A673 (cell line): ENCODE data around the gene TMEM74B.

Source experiments
- EZH2 ChIP-seq: fragments of 200-600 bp; sonication (generic); IDR thresholded peaks from 2 replicates; pipeline ENCODE4 v1.6.1; 2017; ENCODE audit warnings: borderline replicate concordance, low read depth, mild to moderate bottlenecking, mixed read lengths, antibody characterized with exemption, low read length; ENCODE audit not compliant: poor library complexity, severe bottlenecking
- TF ChIP-seq, protein P1 (sequence below): fragments of 300-800, 200-600 bp; sonication (generic); conservative IDR thresholded peaks from 2 replicates; pipeline ENCODE4 v1.5.1; 2017; ENCODE audit warnings: low read depth, mild to moderate bottlenecking, antibody characterized with exemption, low read length, moderate library complexity, mixed read lengths

DNA sequence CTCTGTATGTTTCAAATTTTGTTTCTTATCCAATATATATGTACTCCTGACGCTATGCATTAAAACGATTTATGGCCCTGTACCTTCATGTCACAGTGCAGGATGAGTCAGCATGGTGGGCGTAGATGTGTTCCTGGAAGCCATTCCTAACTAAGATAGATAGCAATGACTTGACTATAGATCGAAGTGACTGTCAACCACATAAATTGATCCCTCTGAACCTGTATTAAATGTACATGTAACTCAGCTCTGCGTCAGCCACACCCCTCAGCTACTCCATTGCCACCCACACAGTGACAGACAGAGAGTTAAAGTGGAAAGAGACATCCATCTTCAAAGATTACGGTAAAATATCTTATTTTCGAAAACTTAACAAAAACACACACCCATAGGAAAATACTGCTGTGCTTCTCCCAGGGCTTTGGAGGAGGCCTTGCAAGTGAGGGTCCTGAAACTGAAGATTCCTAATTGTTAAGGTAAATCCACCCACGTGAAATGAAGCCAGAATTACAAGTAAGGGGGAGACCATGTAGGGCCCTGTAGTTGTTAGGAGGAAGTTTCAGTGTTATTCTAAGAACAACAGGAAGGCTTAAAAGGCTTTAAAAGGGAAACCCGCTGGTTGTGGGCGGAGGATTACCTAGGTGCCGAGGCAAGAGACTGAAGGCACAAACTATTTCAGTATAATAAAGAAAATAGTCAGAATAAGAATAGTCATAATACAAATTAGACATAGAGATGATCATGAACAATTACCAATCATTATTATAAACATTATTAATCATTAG lies 30.8 kb upstream of the TMEM74B start:
- TF ChIP-seq, protein P1, sequence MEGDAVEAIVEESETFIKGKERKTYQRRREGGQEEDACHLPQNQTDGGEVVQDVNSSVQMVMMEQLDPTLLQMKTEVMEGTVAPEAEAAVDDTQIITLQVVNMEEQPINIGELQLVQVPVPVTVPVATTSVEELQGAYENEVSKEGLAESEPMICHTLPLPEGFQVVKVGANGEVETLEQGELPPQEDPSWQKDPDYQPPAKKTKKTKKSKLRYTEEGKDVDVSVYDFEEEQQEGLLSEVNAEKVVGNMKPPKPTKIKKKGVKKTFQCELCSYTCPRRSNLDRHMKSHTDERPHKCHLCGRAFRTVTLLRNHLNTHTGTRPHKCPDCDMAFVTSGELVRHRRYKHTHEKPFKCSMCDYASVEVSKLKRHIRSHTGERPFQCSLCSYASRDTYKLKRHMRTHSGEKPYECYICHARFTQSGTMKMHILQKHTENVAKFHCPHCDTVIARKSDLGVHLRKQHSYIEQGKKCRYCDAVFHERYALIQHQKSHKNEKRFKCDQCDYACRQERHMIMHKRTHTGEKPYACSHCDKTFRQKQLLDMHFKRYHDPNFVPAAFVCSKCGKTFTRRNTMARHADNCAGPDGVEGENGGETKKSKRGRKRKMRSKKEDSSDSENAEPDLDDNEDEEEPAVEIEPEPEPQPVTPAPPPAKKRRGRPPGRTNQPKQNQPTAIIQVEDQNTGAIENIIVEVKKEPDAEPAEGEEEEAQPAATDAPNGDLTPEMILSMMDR, result no peak
- TF ChIP-seq EZH2, result no peak
